T-helper 1 cell treated with Interleukin-12 subunit alpha and Interleukin-12 subunit beta and Interleukin-4 antibody, amounts not matched to agents 30 μg/mL and 1 μg/mL, for 36 hours (primary cell): ENCODE data around the gene TLX1.

Experiments
- H3K27ac Mint-ChIP-seq: one replicate; pipeline ENCODE4 v1.8.0; 2021; ENCODE audit warnings: mild to moderate bottlenecking, mixed read lengths
- H3K27me3 Mint-ChIP-seq: one replicate; pipeline ENCODE4 v1.8.0; 2021; ENCODE audit warnings: low read depth, mixed read lengths
- H3K36me3 Mint-ChIP-seq: one replicate; pipeline ENCODE4 v1.8.0; 2021; ENCODE audit warnings: low read depth, mixed read lengths
- H3K4me1 Mint-ChIP-seq: one replicate; pipeline ENCODE4 v1.8.0; 2021; ENCODE audit warnings: low read depth, mixed read lengths
- H3K4me3 Mint-ChIP-seq: one replicate; pipeline ENCODE4 v1.8.0; 2021; ENCODE audit warnings: mild to moderate bottlenecking, moderate library complexity, mixed read lengths
- H3K9me3 Mint-ChIP-seq: one replicate; pipeline ENCODE4 v1.8.0; 2021; ENCODE audit warnings: mixed read lengths

TLX1 gene

GRCh38 chr10:101130984-101131961 lies at the start of gene TLX1:
TLX1 (plus strand) TSS chr10:101131300; CDS start chr10:101131542, 242 bp downstream.
- Mint-ChIP-seq H3K27me3 (peaks cover 88% of the 10 kb centered on the region), H3K4me1 (peaks cover 10% of the 10 kb centered on the region), H3K4me3 (no peak within 1 kb of the TSS), H3K36me3 (no peaks in the 10 kb centered on the region), H3K27ac (peak within 1 kb of the TSS; percentile 71), H3K9me3 (no peaks in the 10 kb centered on the region)

DNA sequence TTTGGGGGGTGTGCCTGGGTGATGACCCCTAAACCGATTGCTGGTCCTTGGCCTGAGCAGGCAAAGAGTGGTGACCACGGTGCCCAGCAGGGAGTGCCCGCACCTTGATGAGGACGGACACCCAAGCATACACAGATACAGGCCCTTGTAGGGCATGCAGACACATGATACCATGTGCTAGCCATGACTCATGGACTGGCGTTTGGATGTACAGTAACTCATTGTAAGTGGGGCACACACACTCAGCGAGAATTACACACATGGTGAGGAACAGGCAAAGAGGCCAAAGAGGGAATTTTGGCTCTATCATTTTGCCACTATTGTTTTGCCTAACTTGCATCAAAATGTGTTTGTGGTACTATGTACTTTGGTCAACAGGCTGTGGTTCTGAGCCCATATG lies 45.3 kb upstream of the TLX1 start:
- Mint-ChIP-seq H3K4me3 (no peak overlapping the region), H3K27ac (no peak overlapping the region), H3K4me1 (no peaks in the 10 kb centered on the region), H3K27me3 (peaks cover 52% of the 10 kb centered on the region), H3K36me3 (no peaks in the 10 kb centered on the region), H3K9me3 (no peaks in the 10 kb centered on the region)

GRCh38 chr10:101087376-101087775 lies 43.7 kb upstream of the TLX1 start:
- H3K4me3 Mint-ChIP-seq: no peak overlapping the region
- no peak overlapping the region for H3K27ac Mint-ChIP-seq
- no peaks in the 10 kb centered on the region for H3K4me1 Mint-ChIP-seq
- H3K9me3 Mint-ChIP-seq: no peaks in the 10 kb centered on the region
- H3K36me3 Mint-ChIP-seq: no peaks in the 10 kb centered on the region
- H3K27me3 Mint-ChIP-seq: peaks cover 52% of the 10 kb centered on the region

DNA sequence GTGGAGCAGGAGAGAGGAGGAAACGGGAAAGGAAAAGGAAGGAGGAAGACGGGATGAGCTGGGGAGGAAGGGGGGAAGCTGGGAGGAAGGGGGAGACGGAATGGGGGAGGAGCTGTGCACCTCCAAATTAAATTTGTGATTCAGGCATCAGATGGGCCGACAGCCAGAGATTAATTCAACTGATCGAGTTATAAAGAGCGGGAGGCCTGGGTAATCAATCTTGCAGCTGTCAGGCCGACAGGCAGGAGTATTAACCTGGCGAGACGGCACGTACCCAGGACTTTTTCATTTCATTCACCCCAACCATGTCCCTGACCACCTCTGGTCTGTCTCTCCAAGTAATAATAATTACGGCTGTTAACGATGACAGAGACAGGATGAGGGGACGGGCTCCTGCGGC lies 43.1 kb upstream of the TLX1 start:
- Mint-ChIP-seq H3K27ac (no peak overlapping the region), H3K27me3 (peaks cover 48% of the 10 kb centered on the region), H3K4me3 (no peak overlapping the region)

GRCh38 chr10:101089520-101090299 lies 41.4 kb upstream of the TLX1 start:
- H3K9me3 Mint-ChIP-seq: no peaks in the 10 kb centered on the region
- no peaks in the 10 kb centered on the region for H3K36me3 Mint-ChIP-seq
- H3K4me3 Mint-ChIP-seq: no peak overlapping the region
- H3K27ac Mint-ChIP-seq: no peak overlapping the region
- H3K27me3 Mint-ChIP-seq: peaks cover 39% of the 10 kb centered on the region
- H3K4me1 Mint-ChIP-seq: no peaks in the 10 kb centered on the region

More for the DNA sequence above, 43.1 kb upstream of the TLX1 start:
- no peaks in the 10 kb centered on the region for H3K36me3 Mint-ChIP-seq
- no peaks in the 10 kb centered on the region for H3K9me3 Mint-ChIP-seq
- no peaks in the 10 kb centered on the region for H3K4me1 Mint-ChIP-seq

GRCh38 chr10:101090597-101090996 lies 40.5 kb upstream of the TLX1 start:
- no peak overlapping the region for H3K27ac Mint-ChIP-seq
- H3K4me1 Mint-ChIP-seq: peaks cover 2% of the 10 kb centered on the region
- H3K9me3 Mint-ChIP-seq: no peaks in the 10 kb centered on the region
- H3K36me3 Mint-ChIP-seq: no peaks in the 10 kb centered on the region
- no peak overlapping the region for H3K4me3 Mint-ChIP-seq
- peaks cover 38% of the 10 kb centered on the region for H3K27me3 Mint-ChIP-seq

GRCh38 chr10:101091546-101092290 lies 39.4 kb upstream of the TLX1 start:
- Mint-ChIP-seq H3K4me3 (no peak overlapping the region), H3K27ac (no peak overlapping the region), H3K27me3 (peaks cover 40% of the 10 kb centered on the region), H3K36me3 (no peaks in the 10 kb centered on the region), H3K9me3 (no peaks in the 10 kb centered on the region), H3K4me1 (peaks cover 3% of the 10 kb centered on the region)

GRCh38 chr10:101092881-101093354 lies 38.2 kb upstream of the TLX1 start:
- Mint-ChIP-seq H3K27ac (no peak overlapping the region), H3K36me3 (no peaks in the 10 kb centered on the region), H3K4me3 (no peak overlapping the region)

GRCh38 chr10:101094121-101094879 lies 36.8 kb upstream of the TLX1 start:
- H3K27ac Mint-ChIP-seq: no peak overlapping the region
- peaks cover 23% of the 10 kb centered on the region for H3K27me3 Mint-ChIP-seq
- no peaks in the 10 kb centered on the region for H3K9me3 Mint-ChIP-seq

More at GRCh38 chr10:101092881-101093354, 38.2 kb upstream of the TLX1 start:
- Mint-ChIP-seq H3K4me1 (peaks cover 3% of the 10 kb centered on the region), H3K27me3 (peaks cover 31% of the 10 kb centered on the region), H3K9me3 (no peaks in the 10 kb centered on the region)

GRCh38 chr10:101095004-101095403 lies 36.1 kb upstream of the TLX1 start:
- no peaks in the 10 kb centered on the region for H3K9me3 Mint-ChIP-seq
- H3K4me1 Mint-ChIP-seq: peaks cover 3% of the 10 kb centered on the region
- H3K4me3 Mint-ChIP-seq: no peak overlapping the region
- H3K36me3 Mint-ChIP-seq: no peaks in the 10 kb centered on the region
- no peak overlapping the region for H3K27ac Mint-ChIP-seq
- H3K27me3 Mint-ChIP-seq: peaks cover 30% of the 10 kb centered on the region

More at GRCh38 chr10:101094121-101094879, 36.8 kb upstream of the TLX1 start:
- Mint-ChIP-seq H3K4me3 (no peak overlapping the region), H3K4me1 (peaks cover 3% of the 10 kb centered on the region), H3K36me3 (no peaks in the 10 kb centered on the region)

DNA sequence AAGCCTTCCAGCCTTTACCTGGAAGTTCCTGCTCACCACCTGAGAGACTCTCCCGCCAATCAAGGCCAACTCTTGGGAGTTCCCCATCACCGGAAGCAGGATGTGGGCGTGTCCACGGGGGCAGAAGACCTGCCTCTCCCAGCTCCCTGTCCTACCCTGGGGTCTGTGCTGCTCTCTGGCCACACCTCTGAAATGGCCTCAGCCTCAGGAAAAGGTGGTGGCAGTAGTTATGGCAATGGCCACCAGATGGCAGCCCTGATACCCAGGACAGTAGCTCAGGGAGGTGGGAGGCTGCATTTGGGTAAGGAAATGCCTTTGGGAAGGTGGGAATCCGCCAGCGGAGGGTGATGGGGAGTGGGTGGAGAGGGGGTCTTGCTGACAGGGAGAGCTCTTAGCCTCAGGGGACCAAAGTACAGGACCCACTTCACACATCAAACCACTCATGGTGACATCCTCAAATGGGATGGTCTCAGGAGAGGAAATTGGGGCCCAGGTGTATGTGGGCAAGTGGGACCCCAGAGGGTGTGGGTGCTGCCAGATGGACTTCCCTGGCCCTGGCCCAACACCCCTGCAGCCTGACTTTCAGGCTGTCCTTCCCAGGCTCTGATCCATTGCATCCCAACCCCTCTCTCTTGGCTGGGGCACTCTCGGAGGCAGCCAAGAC lies 35.4 kb upstream of the TLX1 start:
- no peaks in the 10 kb centered on the region for H3K9me3 Mint-ChIP-seq
- peaks cover 27% of the 10 kb centered on the region for H3K27me3 Mint-ChIP-seq
- no peak overlapping the region for H3K27ac Mint-ChIP-seq
- no peaks in the 10 kb centered on the region for H3K36me3 Mint-ChIP-seq
- H3K4me3 Mint-ChIP-seq: no peak overlapping the region
- peaks cover 3% of the 10 kb centered on the region for H3K4me1 Mint-ChIP-seq

- H3K9me3 Mint-ChIP-seq: no peaks in the 10 kb centered on the region
These were observed 34.7 kb upstream of the TLX1 start for GRCh38 chr10:101096378-101096777.

DNA sequence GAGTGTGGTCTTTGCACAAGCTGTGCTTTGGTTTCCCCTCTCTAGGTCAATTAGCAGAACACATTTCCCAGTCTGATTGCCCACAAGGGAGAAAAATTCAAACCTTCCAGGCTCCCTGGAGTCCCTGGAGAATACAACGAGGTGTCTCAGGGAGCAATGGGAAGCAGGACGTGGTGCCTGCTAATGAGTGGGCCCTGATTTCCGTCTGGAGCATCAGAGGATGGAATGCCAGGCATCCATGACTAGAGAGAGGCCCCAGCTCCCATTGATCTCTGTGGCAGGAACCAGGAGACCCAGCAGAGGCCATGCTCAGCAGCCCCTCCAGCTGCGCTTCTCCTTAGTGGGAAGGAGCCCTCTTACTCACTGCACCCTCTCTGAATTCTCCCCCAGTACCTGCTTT lies 33.2 kb upstream of the TLX1 start:
- H3K27ac Mint-ChIP-seq: no peak overlapping the region
- peaks cover 25% of the 10 kb centered on the region for H3K27me3 Mint-ChIP-seq
- no peaks in the 10 kb centered on the region for H3K9me3 Mint-ChIP-seq
- no peaks in the 10 kb centered on the region for H3K36me3 Mint-ChIP-seq
- peaks cover 3% of the 10 kb centered on the region for H3K4me1 Mint-ChIP-seq
- H3K4me3 Mint-ChIP-seq: no peak overlapping the region

More at GRCh38 chr10:101096378-101096777, 34.7 kb upstream of the TLX1 start:
- Mint-ChIP-seq H3K27ac (no peak overlapping the region), H3K4me3 (no peak overlapping the region), H3K4me1 (peaks cover 3% of the 10 kb centered on the region), H3K36me3 (no peaks in the 10 kb centered on the region), H3K27me3 (peaks cover 26% of the 10 kb centered on the region)
